Muscle of leg (tissue), 11 donors: ENCODE measurements around the gene SERTAD4. TPM values are rescaled to one million over a fixed set of nuclear protein-coding genes. Genes with fewer than 3 reads are reported as not detected.
A peak's percentile ranks its signal among the peaks of the same experiment; 100 is the strongest.

Experiments
- DNase-seq: peaks from one replicate; pipeline ENCODE4 v3.0.0; 2013
- H3K27ac ChIP-seq: one replicate; pipeline ENCODE4 v1.5.1; 2013; ENCODE audit warnings: mild to moderate bottlenecking, low read length, control low read depth
- H3K27me3 ChIP-seq: one replicate; pipeline ENCODE4 v1.6.1; 2013; ENCODE audit warnings: low read length; ENCODE audit not compliant: control insufficient read depth, insufficient read depth
- H3K36me3 ChIP-seq: one replicate; pipeline ENCODE4 v1.6.1; 2013; ENCODE audit warnings: low read length; ENCODE audit not compliant: control insufficient read depth, insufficient read depth
- H3K4me1 ChIP-seq: one replicate; pipeline ENCODE4 v1.6.1; 2013; ENCODE audit warnings: low read length; ENCODE audit not compliant: control insufficient read depth, insufficient read depth
- H3K4me3 ChIP-seq: one replicate; pipeline ENCODE4 v1.5.1; 2013; ENCODE audit warnings: low read length, control low read depth
- H3K9me3 ChIP-seq: replicated peaks from 2 replicates; pipeline ENCODE4 v1.6.1; 2013; ENCODE audit warnings: low read depth, low read length; ENCODE audit not compliant: control insufficient read depth
- WGBS: methylation state at CpG from one replicate; pipeline ENCODE4 v1.1.5; 2013; ENCODE audit warnings: missing lambda C conversion rate; ENCODE audit not compliant: insufficient coverage; 5-methylcytosine and 5-hydroxymethylcytosine counted together
- polyA plus RNA-seq, 8 donors: library from polyadenylated mRNA; unstranded; fragments of 120-200 nt; gene quantifications; one replicate each; pipeline versions ENCODE4 v1.2.1 to v1.2.3, GENCODE V29; 2013; ENCODE audit warnings: inconsistent platforms in 1 of 8, low replicate concordance in 1 of 8; ENCODE audit not compliant: insufficient read length in 8 of 8, insufficient read depth in 1 of 8
- total RNA-seq: library from RNA; stranded (reverse); fragments of 120-200 nt; gene quantifications from one replicate; pipeline ENCODE4 v1.2.4, GENCODE V29; 2013

Gene SERTAD4
- total and polyA plus RNA-seq, 9 donors: 3.6 to 13.1 (median 6.4) TPM

DNA sequence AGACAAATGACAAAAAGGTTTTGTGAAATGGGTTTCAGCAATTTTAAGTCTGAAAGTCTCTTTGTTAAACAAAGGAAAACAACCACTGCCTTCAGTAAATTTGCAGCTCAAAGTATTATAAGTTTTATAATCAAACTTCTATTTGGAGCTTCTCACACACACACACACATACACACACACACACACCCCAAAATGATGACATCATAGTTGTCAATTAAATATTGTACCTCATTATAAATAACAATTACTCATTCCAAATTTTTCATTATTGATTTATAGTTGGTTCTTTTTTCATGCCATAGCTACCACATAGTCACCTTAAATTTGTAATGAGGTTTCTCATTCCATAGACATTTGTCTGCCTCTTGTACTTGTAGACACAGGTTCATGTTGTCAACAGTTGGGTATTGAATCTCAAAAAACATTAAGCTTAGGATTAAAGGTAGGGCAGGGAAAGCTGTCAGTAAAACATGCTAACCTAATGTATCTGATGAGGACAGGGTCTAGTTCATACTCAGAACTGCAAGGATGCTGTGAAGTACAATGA, 2.4 kb upstream of the SERTAD4 start:
- DNase-seq: no peak
- H3K9me3 ChIP-seq: no peaks in the 10 kb centered on the region
- H3K4me1 ChIP-seq: peaks cover 13% of the 10 kb centered on the region
- no peak overlapping the region for H3K27ac ChIP-seq
- peaks cover 16% of the 10 kb centered on the region for H3K27me3 ChIP-seq
- H3K4me3 ChIP-seq: no peak overlapping the region
- no peaks in the 10 kb centered on the region for H3K36me3 ChIP-seq

DNA sequence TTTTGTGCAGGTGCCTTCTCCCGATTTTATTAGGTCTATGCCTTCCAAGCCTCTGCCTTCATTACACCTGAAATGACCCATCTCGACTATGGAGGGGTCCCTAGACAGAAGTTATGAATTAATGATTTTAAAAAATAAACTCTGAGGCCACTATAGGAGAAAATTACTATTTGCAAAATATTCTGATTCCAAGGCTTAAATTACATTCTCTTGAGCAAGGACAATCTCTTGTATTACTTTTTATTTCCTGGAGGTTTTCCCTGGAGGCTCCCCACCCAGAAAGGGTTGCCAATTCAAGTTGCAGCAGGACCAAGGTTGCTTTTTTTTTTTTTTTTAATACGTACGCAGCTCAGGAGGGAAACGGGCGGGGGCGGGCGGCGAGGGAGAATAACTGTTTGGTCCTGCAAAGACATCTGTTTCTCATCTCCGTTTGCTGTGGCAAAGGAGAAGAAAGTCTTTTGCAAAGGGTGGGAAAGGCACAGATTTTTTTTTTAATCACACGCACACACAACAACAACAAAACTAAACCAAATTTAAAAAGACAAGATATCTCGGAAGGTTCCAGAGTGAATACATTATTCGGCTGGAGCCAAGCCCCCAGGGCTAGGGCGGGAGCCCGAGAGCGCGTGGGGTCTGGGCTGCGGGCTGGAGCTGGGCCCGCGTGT, 618 bp upstream of the SERTAD4 start:
- H3K27me3 ChIP-seq: peaks cover 19% of the 10 kb centered on the region
- H3K4me1 ChIP-seq: peaks cover 19% of the 10 kb centered on the region
- no peaks in the 10 kb centered on the region for H3K9me3 ChIP-seq
- peak overlapping the region; percentile 47 for H3K4me3 ChIP-seq
- peak; percentile 82 for DNase-seq
- no peaks in the 10 kb centered on the region for H3K36me3 ChIP-seq
- 2% methylated on average over 6 of the region's 20 CpGs for WGBS
- peak overlapping the region; percentile 47 for H3K27ac ChIP-seq

DNA sequence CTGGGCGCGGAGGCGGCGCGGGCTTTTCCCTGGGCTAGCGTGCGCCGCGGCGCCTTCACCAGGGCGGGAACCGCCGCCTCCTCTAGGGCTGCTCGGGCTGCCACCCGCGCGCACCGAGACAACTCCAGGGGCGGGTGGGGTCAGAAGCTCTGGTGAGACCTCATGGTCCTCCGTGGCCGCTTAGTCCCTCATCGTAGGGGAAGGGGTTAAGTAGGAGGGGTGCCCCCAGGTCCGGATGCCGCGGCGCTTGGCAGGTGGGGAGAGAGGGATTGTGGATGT, 559 bp downstream of the SERTAD4 start:
- Histone ChIP-seq H3K4me1 (peaks cover 31% of the 10 kb centered on the region), H3K36me3 (no peaks in the 10 kb centered on the region), H3K27me3 (peaks cover 19% of the 10 kb centered on the region), H3K9me3 (no peaks in the 10 kb centered on the region), H3K4me3 (peak overlapping the region; percentile 70), H3K27ac (peak overlapping the region; percentile 45)
- WGBS: 0% methylated on average over 26 of the region's 26 CpGs
- DNase-seq: no peak

DNA sequence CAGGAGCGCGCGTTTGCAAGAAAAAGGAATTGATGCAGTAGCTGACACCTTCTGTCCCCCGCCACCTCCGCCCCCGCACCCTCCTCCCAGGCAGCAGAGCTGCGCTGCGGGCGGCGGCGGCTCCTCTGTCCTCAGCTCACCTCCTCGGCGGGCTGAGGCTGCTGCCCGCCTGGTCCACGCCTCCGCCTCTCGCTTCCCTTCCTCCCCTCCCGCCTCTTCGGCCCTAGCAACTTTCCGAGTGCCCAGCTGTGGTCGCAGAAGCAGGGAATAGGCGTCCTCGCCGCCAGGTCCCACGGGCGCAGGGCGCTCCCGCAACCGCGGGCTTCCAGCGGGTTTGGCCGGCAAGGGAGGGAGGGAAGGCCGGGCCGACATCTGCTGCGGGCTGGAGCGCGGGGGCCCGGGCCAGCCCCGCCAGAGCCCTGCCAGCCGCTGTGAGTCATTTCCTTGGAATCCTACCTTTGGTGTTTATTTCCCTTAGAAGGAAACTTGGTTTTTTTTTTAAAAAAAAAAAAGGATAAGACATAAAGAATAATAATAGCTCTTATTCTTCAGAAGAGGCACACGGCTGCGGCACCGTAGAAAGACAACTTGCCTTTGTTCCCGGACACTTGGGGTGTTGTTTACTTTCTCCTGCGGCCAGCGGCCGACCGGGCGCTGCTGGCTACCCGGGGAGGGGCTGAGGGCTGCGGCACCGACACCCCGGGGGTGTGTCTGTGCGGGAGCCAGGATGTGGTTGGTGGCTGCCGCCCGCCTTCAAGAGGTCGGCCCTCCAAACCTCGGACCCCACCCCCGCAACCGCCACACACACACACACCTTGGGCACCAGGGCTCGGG, 1.1 kb downstream of the SERTAD4 start:
- Histone ChIP-seq H3K9me3 (no peaks in the 10 kb centered on the region), H3K27ac (peak overlapping the region; percentile 45), H3K36me3 (no peaks in the 10 kb centered on the region), H3K27me3 (peaks cover 19% of the 10 kb centered on the region), H3K4me1 (peaks cover 32% of the 10 kb centered on the region), H3K4me3 (peak overlapping the region; percentile 70)
- 3% methylated on average over 30 of the region's 61 CpGs for WGBS
- DNase-seq: peak; percentile 55

DNA sequence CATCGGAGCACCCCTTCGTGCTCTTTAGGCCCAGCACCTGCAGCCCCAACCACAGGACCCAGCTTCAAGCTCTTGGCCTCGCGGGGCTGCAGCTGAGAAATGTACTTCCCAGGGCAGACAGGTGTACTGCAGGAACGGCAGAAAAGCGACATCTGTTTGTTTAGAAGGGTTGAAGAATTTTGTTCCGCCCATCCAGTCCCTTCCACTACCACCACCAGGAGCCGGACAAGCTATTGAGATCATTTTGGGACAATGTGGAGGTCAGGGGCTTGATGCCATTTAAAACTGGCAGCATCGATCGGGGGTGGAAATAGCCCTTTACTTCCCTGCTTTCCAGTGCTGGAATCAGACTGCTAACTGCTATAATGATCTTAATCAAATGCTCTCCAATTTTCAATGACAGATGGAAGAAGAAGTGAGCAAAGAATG, 1.7 kb downstream of the SERTAD4 start:
- DNase-seq: no peak
- no peaks in the 10 kb centered on the region for H3K9me3 ChIP-seq
- H3K27me3 ChIP-seq: peaks cover 19% of the 10 kb centered on the region
- peaks cover 32% of the 10 kb centered on the region for H3K4me1 ChIP-seq
- no peaks in the 10 kb centered on the region for H3K36me3 ChIP-seq
- no CpG with 5 or more reads among the region's 10 CpGs for WGBS
- no peak overlapping the region for H3K27ac ChIP-seq
- peak overlapping the region; percentile 70 for H3K4me3 ChIP-seq

DNA sequence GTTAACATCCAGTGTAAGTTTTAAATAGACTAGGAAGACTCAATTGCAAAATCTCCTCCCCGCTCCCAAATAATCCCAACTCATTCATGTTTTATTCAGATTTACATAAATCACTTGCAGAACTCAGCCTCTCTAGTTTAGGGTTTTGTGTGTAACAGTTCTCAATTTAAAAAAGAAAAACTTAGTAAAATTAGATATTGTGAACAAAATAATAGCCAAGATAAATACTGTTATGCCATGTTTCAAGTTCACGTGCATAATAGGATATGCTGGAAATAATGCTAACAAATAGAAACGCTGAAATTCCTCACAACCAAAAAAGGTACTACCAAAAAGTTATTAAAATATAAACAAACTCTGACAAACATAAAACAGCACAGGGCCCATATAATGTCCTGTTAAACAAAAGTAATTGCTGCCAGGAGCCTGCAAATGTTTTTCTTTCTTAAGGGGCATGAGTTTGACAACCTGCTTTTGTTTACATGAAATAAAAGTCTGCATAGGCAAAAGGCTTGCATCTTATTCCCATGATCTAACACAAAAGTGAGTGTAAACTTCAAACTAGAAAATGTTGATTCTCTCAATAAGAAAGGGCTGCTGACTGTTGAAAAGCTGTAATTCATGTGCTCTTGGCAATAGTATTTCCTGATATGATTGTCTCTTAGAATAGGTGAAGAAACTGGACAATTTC, 2.9 kb downstream of the SERTAD4 start:
- no peaks in the 10 kb centered on the region for H3K36me3 ChIP-seq
- no peaks in the 10 kb centered on the region for H3K9me3 ChIP-seq
- H3K4me1 ChIP-seq: peaks cover 37% of the 10 kb centered on the region
- no peak for DNase-seq
- H3K27ac ChIP-seq: no peak overlapping the region
- no peak overlapping the region for H3K4me3 ChIP-seq
- H3K27me3 ChIP-seq: peaks cover 19% of the 10 kb centered on the region
- no CpG with 5 or more reads among the region's 3 CpGs for WGBS

DNA sequence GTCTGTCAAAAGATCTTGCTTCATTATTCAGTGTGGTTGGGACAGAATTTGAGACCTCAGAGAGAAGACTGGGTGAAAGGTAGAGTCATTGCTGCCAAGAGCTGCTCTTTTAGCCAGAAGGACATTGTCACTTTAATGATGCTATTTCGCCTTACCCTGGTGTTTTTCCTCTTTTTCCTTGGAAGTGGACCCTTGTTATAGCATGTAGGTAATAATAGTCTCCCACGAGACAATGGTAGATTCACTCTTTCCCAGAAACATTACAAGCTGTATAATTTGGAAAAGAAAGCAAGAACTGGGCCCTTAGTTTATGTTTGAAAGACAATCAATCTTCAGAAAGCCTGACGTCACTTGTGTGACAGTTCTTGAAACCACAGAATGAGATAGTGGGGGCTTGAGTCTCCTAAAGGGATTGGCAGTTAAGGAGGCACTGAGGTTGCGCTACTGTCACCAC, 3.8 kb downstream of the SERTAD4 start:
- no peaks in the 10 kb centered on the region for H3K9me3 ChIP-seq
- H3K4me3 ChIP-seq: no peak overlapping the region
- DNase-seq: peak; percentile 70
- H3K4me1 ChIP-seq: peaks cover 37% of the 10 kb centered on the region
- H3K27me3 ChIP-seq: peaks cover 19% of the 10 kb centered on the region
- peak overlapping the region; percentile 82 for H3K27ac ChIP-seq
- whole genome bisulfite sequencing: no CpG with 5 or more reads among the region's 4 CpGs
- peaks cover 2% of the 10 kb centered on the region for H3K36me3 ChIP-seq

DNA sequence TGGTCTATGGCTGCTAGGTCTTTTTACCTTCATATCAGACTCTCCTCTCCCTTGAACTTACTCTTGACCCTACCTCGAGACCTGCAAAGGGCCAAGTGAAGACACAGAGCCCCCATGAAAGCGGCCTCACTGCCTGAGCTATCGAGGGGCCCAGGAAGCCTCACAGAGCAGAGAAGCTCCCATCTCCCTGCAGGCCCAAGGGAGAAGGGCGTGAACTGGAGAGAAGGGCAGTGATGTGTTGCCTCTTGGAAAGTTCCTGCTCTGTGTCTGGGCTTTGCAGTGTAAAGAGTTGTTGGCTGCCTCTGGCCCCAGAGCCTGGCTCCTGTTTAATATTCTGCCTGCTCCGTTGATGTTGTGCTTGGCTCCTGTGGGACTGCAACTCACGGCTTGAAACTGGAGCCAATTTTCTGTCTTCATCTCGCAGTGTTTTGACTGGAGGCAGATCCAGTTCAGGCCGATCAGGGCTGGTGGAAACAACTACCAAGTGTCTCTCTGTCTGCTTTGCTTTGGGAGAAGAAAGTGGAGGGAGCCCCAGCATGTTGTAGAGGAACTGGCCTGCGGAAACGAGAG, 4.3 kb downstream of the SERTAD4 start:
- WGBS: 9% methylated on average over 8 of the region's 10 CpGs
- Histone ChIP-seq H3K36me3 (peaks cover 6% of the 10 kb centered on the region), H3K4me3 (no peak overlapping the region), H3K9me3 (no peaks in the 10 kb centered on the region), H3K27ac (peak overlapping the region; percentile 82), H3K4me1 (peaks cover 36% of the 10 kb centered on the region), H3K27me3 (peaks cover 19% of the 10 kb centered on the region)
- peak; percentile 95 for DNase-seq

DNA sequence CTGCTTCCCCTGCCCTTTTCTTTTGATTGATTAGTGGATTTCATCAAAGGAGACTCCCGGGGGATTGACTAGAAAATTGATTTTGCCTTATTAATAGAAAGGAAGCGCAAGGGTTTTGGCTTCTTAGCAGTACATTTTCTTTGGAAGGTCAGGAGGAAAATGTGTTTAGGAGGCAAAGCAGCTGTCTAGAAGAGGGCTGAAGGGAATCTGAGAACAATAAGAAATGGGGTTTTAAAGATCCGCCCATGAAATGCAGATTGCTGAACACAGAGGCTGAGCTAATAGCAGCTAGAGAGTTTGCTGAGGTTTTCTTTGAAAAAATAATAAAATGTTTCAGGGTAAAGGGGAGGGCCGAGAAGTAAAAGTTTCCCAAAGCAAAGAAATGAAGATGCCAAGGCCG, 4.9 kb downstream of the SERTAD4 start:
- Histone ChIP-seq H3K4me1 (peaks cover 32% of the 10 kb centered on the region), H3K27ac (peak overlapping the region; percentile 82), H3K27me3 (peaks cover 17% of the 10 kb centered on the region), H3K36me3 (peaks cover 8% of the 10 kb centered on the region), H3K4me3 (peak overlapping the region; percentile 16), H3K9me3 (no peaks in the 10 kb centered on the region)
- DNase-seq: peak; percentile 80
- WGBS: 11% methylated on average over 4 of the region's 5 CpGs

DNA sequence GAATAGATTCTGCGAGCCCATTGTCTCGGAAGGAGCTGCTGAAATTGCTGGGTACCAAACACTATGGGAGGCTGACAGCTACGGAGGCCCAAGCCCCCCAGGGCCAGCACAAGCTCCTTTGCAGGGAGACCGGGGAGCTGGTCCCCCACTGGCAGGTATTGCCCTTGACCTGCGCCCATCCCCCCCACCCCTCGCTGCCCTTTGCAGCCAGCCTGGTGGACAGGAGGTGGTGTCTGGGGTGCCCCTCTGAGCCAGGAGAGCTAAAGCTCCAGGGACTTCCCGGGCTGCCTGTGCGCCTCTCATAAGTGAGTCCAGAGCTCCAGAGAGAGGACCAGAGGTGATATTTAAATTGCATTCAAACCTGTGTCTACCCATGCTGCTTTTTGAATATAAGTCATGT, 5.4 kb downstream of the SERTAD4 start:
- Histone ChIP-seq H3K4me3 (peak overlapping the region; percentile 16), H3K4me1 (peaks cover 32% of the 10 kb centered on the region), H3K9me3 (no peaks in the 10 kb centered on the region), H3K27me3 (peaks cover 17% of the 10 kb centered on the region), H3K27ac (peak overlapping the region; percentile 82), H3K36me3 (peaks cover 8% of the 10 kb centered on the region)
- DNase-seq: no peak
- WGBS: 34% methylated on average over 5 of the region's 8 CpGs
